ENCODE measurements around the gene EYA4. TPM values are rescaled to one million over a fixed set of nuclear protein-coding genes. Genes with fewer than 3 reads are reported as not detected.

EYA4 gene
- total RNA-seq, 2 experiments from 2014 or later = not detected

DNA sequence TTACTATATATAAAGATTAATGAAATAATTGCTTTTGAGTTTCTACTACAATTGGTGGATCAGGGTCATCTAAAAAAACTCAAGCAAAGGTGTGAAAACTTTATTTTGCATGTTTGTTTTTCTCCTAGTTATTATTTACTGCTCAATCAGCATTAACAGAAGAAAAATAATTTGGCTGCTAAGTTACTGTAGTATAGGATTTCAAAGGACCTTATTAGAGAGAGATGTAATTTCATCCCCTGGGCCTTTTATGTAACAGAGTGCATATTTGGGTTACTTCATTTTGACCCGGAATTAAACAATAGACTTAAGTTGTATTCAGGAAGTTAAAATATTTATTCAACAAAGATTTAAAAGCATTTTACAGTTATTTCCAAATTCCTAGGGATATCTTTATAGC, 49.8 kb downstream of the EYA4 start:
- H3K27me3 Mint-ChIP-seq = no peaks in the 10 kb centered on the region
- no peaks in the 10 kb centered on the region for H3K9me3 ChIP-seq (ENCODE audit: control insufficient read depth in 1 of 2, insufficient read depth in 1 of 2, low read length in 2 of 2)
- no peaks in the 10 kb centered on the region for H3K4me1 ChIP-seq (ENCODE audit: insufficient read depth, low read length)
- no peak overlapping the region for H3K27ac ChIP-seq (ENCODE audit: low read depth in 1 of 2, low read length in 2 of 2)
- no peaks in the 10 kb centered on the region for H3K9me3 Mint-ChIP-seq
- no peaks in the 10 kb centered on the region for H3K27me3 ChIP-seq (ENCODE audit: control insufficient read depth in 1 of 2, insufficient read depth in 2 of 2, low read length in 2 of 2)
- POLR2A ChIA-PET = no interaction called here
- H3K36me3 ChIP-seq (ENCODE audit: insufficient read depth, low read length) = no peaks in the 10 kb centered on the region
- no peaks in the 10 kb centered on the region for H3K36me3 Mint-ChIP-seq (ENCODE audit: low read depth)
- H3K4me3 ChIP-seq (ENCODE audit: low read length) = no peak overlapping the region
- H3K4me1 Mint-ChIP-seq (ENCODE audit: low read depth) = no peaks in the 10 kb centered on the region
- CTCF ChIA-PET = no interaction called here
- intact Hi-C loops (cut with DNase I, micrococcal nuclease) = no loop called here
- DNase-seq (no peak), ATAC-seq (ENCODE audit: poor library complexity) (no peak)
- H3K4me3 Mint-ChIP-seq = no peak overlapping the region
- no peak for TF ChIP-seq CTCF (IDR thresholded peaks at IDR 0.05)
- H3K27ac Mint-ChIP-seq = no peak overlapping the region

- H3K9me3 Mint-ChIP-seq = no peaks in the 10 kb centered on the region
- Histone ChIP-seq H3K27ac (ENCODE audit: low read depth in 1 of 2, low read length in 2 of 2) (no peak overlapping the region), H3K9me3 (ENCODE audit: control insufficient read depth in 1 of 2, insufficient read depth in 1 of 2, low read length in 2 of 2) (no peaks in the 10 kb centered on the region), H3K4me1 (ENCODE audit: insufficient read depth, low read length) (no peaks in the 10 kb centered on the region), H3K36me3 (ENCODE audit: insufficient read depth, low read length) (no peaks in the 10 kb centered on the region), H3K27me3 (ENCODE audit: control insufficient read depth in 1 of 2, insufficient read depth in 2 of 2, low read length in 2 of 2) (no peaks in the 10 kb centered on the region), H3K4me3 (ENCODE audit: low read length) (no peak overlapping the region)
- ATAC-seq (ENCODE audit: poor library complexity) (no peak), DNase-seq (no peak)
- TF ChIP-seq CTCF (IDR thresholded peaks at IDR 0.05) = no peak
- no peak overlapping the region for H3K27ac Mint-ChIP-seq
- POLR2A ChIA-PET = no interaction called here
- no peaks in the 10 kb centered on the region for H3K4me1 Mint-ChIP-seq (ENCODE audit: low read depth)
- CTCF ChIA-PET = no interaction called here
- intact Hi-C loops (cut with DNase I, micrococcal nuclease) = no loop called here
- no peaks in the 10 kb centered on the region for H3K36me3 Mint-ChIP-seq (ENCODE audit: low read depth)
- H3K27me3 Mint-ChIP-seq = no peaks in the 10 kb centered on the region
- H3K4me3 Mint-ChIP-seq = no peak overlapping the region
These were observed 50.5 kb downstream of the EYA4 start for GRCh38 chr6:133291671-133292070.

- Histone ChIP-seq H3K27me3 (ENCODE audit: control insufficient read depth in 1 of 2, insufficient read depth in 2 of 2, low read length in 2 of 2) (no peaks in the 10 kb centered on the region), H3K4me3 (ENCODE audit: low read length) (no peak overlapping the region), H3K36me3 (ENCODE audit: insufficient read depth, low read length) (no peaks in the 10 kb centered on the region), H3K27ac (ENCODE audit: low read depth in 1 of 2, low read length in 2 of 2) (no peak overlapping the region), H3K9me3 (ENCODE audit: control insufficient read depth in 1 of 2, insufficient read depth in 1 of 2, low read length in 2 of 2) (no peaks in the 10 kb centered on the region), H3K4me1 (ENCODE audit: insufficient read depth, low read length) (no peaks in the 10 kb centered on the region)
- Mint-ChIP-seq H3K4me1 (ENCODE audit: low read depth) (no peaks in the 10 kb centered on the region), H3K27me3 (no peaks in the 10 kb centered on the region), H3K36me3 (ENCODE audit: low read depth) (no peaks in the 10 kb centered on the region), H3K27ac (no peak overlapping the region), H3K9me3 (no peaks in the 10 kb centered on the region), H3K4me3 (no peak overlapping the region)
- ChIA-PET POLR2A (no interaction called here), CTCF (no interaction called here)
- no peak for TF ChIP-seq CTCF (IDR thresholded peaks at IDR 0.05)
- DNase-seq (no peak), ATAC-seq (ENCODE audit: poor library complexity) (no peak)
- intact Hi-C loops (cut with DNase I, micrococcal nuclease) = no loop called here
These were observed 56.5 kb downstream of the EYA4 start for GRCh38 chr6:133297657-133298056.
